GM12892 (cell line): ENCODE measurements around the gene KCNQ1OT1.

Source experiments
- POLR2A ChIP-seq: IDR thresholded peaks from 2 replicates; pipeline ENCODE4 v1.6.1; 2011; ENCODE audit warnings: low read depth, low read length, control low read depth
- POLR2AphosphoS5 ChIP-seq: IDR thresholded peaks from 2 replicates; pipeline ENCODE4 v1.6.1; 2011; ENCODE audit warnings: low read depth, low read length, control low read depth

- TF ChIP-seq POLR2A (no peak), POLR2AphosphoS5 (no peak)
Measured at GRCh38 chr11:2565447-2566222, 134.2 kb downstream of the KCNQ1OT1 start.
